Erythroblast (primary cell): Measurements from ENCODE around the gene TLR8.

Source experiments
- GATA1 ChIP-seq: IDR thresholded peaks from 2 replicates; pipeline ENCODE4 v1.6.1; 2011; ENCODE audit warnings: low read depth, mild to moderate bottlenecking, control low read depth, low read length, moderate library complexity
- POLR2A ChIP-seq: IDR thresholded peaks from 2 replicates; pipeline ENCODE4 v1.6.1; 2011; ENCODE audit warnings: mild to moderate bottlenecking, low read length

GRCh38 chrX:12871257-12871656 is 35.2 kb upstream of the TLR8 start:
- no peak for TF ChIP-seq POLR2A
- TF ChIP-seq GATA1, result no peak
